HL-60 (cell line): ENCODE measurements around the gene SRI.

ENCODE experiments used
- DNase-seq, 2 experiments: peaks; one replicate each; pipeline ENCODE4 v3.0.0-alpha.2; 2010 to 2020; ENCODE audit warnings: low read depth in 1 of 2, low spot score in 1 of 2
- H3K27ac ChIP-seq: fragments of 250-450 bp; sonication (Bioruptor Pico); replicated peaks from 2 replicates; pipeline ENCODE4 v1.5.1; 2020; ENCODE audit warnings: mild to moderate bottlenecking, moderate library complexity
- H3K27me3 ChIP-seq: fragments of 250-450 bp; sonication (Bioruptor Pico); 2 replicates; pipeline ENCODE4 v1.5.1; 2021; ENCODE audit warnings: mild to moderate bottlenecking, moderate library complexity; ENCODE audit not compliant: insufficient read depth, poor library complexity, severe bottlenecking
- H3K4me3 ChIP-seq: replicated peaks from 2 replicates; pipeline ENCODE4 v1.5.1; 2011; ENCODE audit warnings: mild to moderate bottlenecking, control low read depth, low read length; ENCODE audit not compliant: insufficient read depth
- CTCF ChIP-seq: IDR thresholded peaks from one replicate; pipeline ENCODE4 v1.5.1; 2011; ENCODE audit warnings: low read length, control low read depth, inconsistent platforms; ENCODE audit not compliant: insufficient read depth
- GABPA ChIP-seq: IDR thresholded peaks from 2 replicates; pipeline ENCODE4 v1.6.1; 2012; ENCODE audit warnings: low read depth
- POLR2AphosphoS5 ChIP-seq: IDR thresholded peaks from 2 replicates; pipeline ENCODE4 v1.6.1; 2012; ENCODE audit warnings: low read depth
- REST ChIP-seq: IDR thresholded peaks from 2 replicates; pipeline ENCODE4 v1.6.1; 2012; ENCODE audit warnings: low read depth; ENCODE audit not compliant: insufficient replicate concordance
- SPI1 ChIP-seq: IDR thresholded peaks from 2 replicates; pipeline ENCODE4 v1.6.1; 2012; ENCODE audit warnings: low read depth, mild to moderate bottlenecking, borderline replicate concordance

Gene SRI

GRCh38 chr7:88204525-88205110 lies 15.2 kb downstream of the SRI start:
- DNase-seq = no peak
- TF ChIP-seq REST = no peak
- TF ChIP-seq CTCF = no peak
- no peak for TF ChIP-seq GABPA
- no peak for TF ChIP-seq SPI1
- TF ChIP-seq POLR2AphosphoS5 = no peak
- H3K27ac ChIP-seq = no peak overlapping the region
- no peaks in the 10 kb centered on the region for H3K27me3 ChIP-seq
- H3K4me3 ChIP-seq = no peak overlapping the region

GRCh38 chr7:88203401-88203800 lies 16.4 kb downstream of the SRI start:
- Histone ChIP-seq H3K27ac (no peak overlapping the region), H3K27me3 (no peaks in the 10 kb centered on the region), H3K4me3 (no peak overlapping the region)
- no peak for DNase-seq
- TF ChIP-seq GABPA = no peak
- no peak for TF ChIP-seq REST
- no peak for TF ChIP-seq POLR2AphosphoS5
- no peak for TF ChIP-seq CTCF
- TF ChIP-seq SPI1 = no peak

- H3K4me3 ChIP-seq = no peak overlapping the region
- H3K27me3 ChIP-seq = no peaks in the 10 kb centered on the region
- no peak for TF ChIP-seq GABPA
- TF ChIP-seq CTCF = no peak
- TF ChIP-seq POLR2AphosphoS5 = no peak
- TF ChIP-seq REST = no peak
- no peak for TF ChIP-seq SPI1
- DNase-seq = no peak
- no peak overlapping the region for H3K27ac ChIP-seq
These were observed 17.0 kb downstream of the SRI start for GRCh38 chr7:88202799-88203198.
